HG02763 (cell line): ENCODE measurements around the gene CDK5RAP1.

Experiments used
- ATAC-seq: cut with Tn5 transposase; IDR thresholded peaks from one replicate; pipeline ENCODE4 v1.9.1; 2021; ENCODE audit warnings: mild to moderate bottlenecking, moderate library complexity; ENCODE audit not compliant: unreplicated experiment

CDK5RAP1 gene

DNA sequence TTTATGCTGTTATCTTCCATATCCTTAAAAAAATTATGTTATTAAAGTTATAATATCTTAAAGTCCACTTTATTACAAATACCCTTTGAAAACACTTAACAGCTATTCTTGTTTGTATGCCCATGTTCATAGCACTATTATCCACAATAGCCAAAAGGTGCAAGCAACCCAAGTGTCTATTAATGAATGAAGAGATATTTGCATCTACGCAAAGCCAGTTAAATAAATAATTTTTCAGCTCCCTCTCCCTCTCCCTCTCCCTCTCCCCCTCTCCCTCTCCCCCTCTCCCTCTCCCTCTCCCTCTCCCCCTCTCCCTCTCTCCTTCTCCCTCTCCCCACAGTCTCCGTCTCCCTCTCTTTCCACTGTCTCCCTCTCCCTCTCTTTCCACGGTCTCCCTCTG lies 13.1 kb downstream of the CDK5RAP1 start:
- ATAC-seq: no peak

DNA sequence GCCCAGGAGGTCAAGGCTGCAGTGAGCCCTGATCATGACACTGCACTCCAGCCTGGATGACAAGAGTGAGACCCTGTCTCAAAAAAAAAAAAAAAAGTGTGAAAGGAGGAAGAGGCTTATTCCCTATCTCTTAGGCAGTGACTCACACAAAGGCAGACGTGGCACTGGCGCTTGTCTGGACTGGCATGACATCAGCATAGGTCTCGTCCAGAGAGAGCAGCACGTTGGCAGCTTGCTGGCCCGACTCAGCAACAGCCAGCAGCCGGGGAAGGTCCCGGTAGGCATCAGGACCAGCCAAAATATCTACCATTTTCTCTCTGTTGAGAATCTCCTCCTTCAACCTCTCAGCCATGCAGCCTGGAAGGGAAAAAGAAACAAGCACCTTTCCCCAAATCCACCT lies 14.1 kb downstream of the CDK5RAP1 start:
- ATAC-seq: no peak

- no peak for ATAC-seq
Observed at GRCh38 chr20:33386673-33387072, 14.6 kb downstream of the CDK5RAP1 start.

DNA sequence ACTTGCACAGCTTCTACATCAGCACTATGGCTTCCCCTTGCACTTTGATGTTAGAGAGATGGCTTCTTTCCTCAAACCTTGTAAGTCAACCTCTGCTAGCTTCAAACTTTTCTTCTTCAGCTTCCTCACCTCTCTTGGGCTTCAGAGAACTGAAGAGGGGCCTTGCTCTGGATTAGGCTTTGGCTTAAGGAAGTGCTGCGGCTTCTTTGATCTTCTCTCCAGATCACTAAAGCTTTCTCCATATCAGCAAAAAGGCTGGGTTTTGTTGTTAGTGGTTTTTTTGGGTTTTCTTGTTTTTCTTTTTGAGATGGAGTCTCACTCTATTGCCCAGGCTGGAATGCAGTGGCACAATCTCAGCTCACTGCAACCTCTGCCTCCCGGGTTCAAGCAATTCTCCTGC lies 24.0 kb downstream of the CDK5RAP1 start:
- no peak for ATAC-seq

DNA sequence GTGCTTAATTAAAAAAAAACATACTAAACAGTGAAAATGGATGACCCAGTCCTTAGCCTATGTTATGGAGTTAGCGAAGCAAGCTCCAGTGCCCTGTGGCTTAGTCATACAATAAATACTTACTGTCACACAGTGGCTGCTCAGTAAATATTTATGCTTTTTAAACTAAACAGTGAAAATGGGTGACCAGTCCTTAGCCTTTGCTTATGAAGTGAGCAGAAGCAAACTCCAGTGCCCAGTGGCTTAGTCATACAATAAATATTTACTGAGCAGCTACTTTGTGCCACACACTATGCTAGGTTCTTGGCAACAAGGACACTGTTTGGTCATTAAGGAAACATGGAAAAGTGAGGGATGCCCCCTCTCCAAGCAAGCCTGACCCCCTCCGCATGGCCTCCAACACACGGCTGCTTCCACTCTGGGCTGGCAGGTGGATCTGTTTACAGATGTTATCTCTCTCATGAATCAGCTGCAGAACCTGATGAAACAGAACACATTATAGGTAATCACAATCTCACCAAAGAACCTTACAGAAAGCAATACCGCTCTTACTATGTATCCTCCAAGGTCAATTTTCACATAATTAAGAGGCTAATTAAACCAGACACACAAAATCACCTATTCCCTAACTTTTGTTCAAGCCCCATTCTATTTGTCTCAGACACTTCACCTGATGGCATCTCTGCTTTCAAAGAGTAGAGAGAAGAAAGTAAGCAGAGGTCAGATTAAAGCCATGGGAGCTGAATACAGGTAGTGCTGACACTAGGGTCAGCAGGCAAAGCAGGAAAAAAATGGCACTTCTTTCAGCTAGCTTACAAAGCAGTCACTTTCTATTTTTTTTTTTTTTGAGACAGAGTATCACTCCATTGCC lies 27.3 kb downstream of the CDK5RAP1 start:
- ATAC-seq: no peak

GRCh38 chr20:33372993-33373441 lies 28.3 kb downstream of the CDK5RAP1 start:
- no peak for ATAC-seq

DNA sequence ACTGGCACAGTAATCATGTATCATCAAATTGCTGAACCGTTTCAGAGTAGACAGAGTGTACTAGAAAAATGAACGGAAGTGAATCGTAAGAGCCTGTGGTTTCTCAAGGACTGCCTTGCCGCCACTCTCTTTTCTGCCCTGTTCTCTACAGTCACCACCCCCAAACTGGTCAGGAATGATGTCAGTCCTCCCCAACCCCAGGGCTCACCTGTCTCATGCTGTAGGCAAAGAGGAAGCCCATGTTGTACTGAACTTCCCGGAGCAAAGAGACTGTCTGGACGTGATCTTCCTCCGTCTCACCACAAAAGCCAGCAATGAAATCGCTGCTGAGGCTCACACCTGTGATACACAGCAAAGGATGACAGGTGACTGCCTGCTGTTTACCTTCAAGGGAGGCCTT lies 31.0 kb downstream of the CDK5RAP1 start:
- ATAC-seq: no peak

GRCh38 chr20:33362898-33363297 lies 38.4 kb downstream of the CDK5RAP1 start:
- ATAC-seq: no peak

DNA sequence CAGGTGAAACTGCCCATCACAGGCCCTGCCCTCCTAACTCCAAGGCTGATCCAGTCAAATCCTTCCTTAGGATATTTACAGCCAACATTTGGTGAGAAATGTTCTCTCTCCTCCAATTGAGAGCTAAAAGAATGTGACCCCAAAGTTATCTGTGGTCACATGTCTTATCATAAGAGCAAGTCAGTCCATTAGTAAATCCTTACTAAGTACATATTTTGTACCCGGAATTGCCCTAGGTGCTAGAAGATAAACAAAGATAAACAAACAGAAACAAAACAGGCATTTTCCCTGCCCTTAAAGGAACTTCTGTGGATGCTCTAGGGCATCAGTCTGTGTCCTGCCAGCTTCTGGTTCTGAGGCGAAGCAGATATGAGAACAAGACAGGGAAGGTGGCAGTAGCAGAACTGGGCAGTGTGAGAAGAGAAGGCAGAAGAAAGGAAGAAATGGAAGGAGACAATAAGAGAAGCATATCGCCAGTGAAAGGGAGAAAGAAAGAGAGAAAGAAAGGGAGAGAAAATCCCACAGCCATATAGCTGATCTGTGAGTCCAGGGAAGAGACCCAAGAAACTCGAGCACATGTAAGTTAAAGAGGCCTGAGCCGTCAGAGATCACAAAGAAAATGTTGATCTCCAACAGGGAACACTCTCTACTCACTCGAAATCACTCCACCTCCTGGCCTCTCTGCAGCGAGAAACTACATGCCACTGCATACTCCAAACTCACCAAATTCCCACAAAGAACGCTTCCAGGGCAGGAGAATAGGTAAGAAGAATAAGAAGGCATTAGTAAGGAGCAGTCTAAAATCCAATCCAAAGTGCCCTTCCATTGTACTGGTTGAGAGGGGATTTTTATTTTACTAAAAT lies 41.7 kb downstream of the CDK5RAP1 start:
- ATAC-seq: no peak

DNA sequence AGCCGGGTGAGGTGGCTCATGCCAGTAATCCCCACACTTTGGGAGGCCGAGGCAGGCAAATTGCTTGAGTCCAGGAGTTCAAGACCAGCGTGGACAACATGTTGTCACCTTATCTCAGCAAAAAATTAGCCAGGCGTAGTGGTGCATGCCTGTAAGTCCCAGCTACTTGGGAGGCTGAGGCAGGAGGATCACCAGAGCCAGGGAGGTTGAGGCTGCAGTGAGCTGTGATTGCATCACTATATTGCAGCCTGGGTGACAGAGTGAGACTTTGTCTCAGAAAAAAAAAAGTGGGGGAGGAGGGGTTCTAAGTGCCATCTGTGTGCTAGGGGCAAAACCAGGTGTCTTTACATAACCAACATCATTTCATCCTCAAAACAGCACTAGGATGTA lies 48.3 kb downstream of the CDK5RAP1 start:
- ATAC-seq: no peak

DNA sequence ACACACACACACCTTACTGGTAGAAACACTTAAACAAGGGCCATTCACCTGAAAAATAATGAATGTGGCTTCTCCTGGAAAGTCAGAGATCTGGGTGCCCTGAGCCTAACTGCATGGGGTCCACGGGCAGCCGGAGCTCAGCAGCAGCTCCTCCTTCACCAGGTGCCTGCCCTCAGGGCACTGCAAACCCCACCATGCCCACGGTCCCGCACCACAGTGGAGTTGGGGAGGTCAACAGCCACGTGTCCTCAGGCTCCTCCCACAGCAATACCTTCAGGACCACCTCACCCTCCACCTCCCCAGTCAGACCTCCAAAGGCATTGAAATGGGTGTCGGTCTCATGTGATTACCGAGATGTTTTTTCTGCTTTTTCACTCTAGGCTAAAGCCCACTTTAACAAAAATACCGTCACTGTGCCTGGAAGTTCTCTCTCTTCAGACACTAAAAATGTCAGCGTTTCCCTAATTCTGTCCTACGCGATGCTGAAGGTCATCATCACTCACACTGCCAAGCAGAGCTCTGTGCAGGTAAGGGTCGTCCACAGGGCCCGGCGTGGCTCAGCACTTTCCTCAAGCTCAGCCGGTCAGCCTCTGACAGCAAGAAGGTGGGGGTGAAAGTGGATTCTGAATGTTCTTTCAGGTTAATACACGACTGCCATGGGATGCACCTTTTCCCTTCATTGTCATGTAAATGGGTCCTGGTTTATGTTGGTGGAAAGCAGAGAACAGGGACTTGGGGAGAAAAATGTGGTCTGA lies 48.9 kb downstream of the CDK5RAP1 start:
- no peak for ATAC-seq

DNA sequence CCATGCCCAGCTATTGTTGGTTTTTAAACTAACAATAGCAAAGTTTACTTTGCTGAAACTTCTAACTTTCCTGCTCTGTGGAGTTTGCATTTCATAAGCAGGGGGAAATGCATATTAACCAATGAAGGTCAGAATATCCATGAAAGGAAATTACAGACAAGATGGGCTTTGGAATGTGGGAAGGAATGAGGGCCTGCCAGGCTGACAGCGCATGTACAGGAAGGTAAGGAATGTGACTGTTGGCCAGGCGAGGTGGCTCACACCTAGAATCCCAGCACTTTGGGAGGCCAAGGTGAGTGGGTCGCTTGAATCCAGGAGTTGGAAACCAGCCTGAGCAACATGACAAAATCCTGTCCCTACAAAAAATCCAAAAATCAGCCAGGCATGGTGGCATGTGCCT lies 49.6 kb downstream of the CDK5RAP1 start:
- no peak for ATAC-seq

DNA sequence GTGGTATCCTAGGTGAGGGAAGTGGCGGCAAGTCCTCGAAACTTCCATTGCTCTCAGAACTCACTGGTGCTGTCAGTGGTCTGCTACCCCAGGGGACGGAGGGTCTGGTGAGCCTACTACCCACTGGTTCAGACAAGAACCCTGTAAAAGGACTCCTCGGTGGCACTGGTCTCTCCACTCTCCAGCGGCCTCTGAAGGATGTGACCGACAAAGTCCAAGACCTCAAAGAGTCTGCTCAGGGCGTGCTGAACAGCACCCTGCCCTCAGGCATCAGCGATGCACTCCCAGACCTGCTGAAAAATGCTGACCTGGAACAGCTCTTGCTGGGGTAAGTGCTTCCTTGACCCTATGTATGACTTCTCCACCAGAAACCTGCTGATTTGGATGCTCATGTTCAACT lies 51.8 kb downstream of the CDK5RAP1 start:
- no peak for ATAC-seq

- no peak for ATAC-seq
Observed at GRCh38 chr20:33348136-33348937, 53.0 kb downstream of the CDK5RAP1 start.

- no peak for ATAC-seq
Observed at GRCh38 chr20:33345342-33345741, 56.0 kb downstream of the CDK5RAP1 start.

DNA sequence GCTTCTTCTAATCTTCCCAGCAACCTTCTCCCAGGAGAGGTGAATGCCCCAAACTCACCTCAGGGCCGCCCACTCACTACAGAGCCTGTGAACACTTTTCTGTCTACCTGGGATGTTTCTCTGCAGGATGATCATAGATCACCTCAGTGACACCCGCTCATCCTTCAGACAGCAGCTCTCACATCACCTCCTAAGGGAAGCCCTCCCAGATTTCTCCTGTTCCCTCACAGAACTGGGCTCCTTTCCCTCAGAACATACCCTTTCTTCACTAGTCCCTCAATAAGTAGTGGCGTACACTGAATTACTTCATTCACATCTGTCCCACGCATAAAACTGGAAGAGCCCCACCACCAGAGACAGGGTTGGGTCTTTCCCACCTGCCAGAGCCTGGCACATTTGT lies 57.8 kb downstream of the CDK5RAP1 start:
- no peak for ATAC-seq

- ATAC-seq: no peak
Observed at GRCh38 chr20:33339515-33340058, 61.7 kb downstream of the CDK5RAP1 start.

DNA sequence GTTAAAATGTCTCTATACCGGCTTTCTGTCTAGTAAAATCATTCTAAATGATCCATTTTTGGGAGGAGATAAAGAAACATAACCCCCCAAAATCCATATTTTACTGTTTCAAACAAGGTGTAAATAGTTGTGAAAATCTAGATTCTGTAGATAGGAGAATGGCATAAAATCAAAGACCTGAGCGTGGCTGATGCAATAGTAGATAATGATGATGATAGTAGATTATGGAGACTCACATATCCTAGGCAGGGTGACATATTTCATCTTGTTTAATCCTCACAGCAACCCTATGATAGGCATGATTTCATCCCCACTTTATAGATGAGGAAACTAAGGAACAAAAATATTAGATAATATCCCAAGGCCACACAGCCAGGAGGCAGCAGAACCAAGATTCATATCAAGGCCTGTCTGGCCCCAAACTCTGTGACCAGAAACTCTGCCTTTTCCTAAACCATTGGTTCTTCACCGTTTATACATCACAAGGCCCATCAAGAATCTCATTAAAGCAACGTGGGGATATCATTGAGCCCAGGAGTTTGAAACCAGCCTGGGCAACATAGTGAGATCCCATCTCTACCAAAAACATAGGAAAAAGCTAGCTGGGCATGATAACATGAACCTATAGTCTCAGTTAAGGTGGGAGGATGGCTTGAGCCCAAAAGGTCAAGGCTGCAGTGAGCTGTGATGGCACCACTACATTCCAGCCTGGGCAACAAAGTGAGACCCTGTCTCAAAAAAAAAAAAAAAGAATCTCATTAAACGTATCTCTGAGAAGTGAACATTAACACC lies 62.7 kb downstream of the CDK5RAP1 start:
- ATAC-seq: no peak

DNA sequence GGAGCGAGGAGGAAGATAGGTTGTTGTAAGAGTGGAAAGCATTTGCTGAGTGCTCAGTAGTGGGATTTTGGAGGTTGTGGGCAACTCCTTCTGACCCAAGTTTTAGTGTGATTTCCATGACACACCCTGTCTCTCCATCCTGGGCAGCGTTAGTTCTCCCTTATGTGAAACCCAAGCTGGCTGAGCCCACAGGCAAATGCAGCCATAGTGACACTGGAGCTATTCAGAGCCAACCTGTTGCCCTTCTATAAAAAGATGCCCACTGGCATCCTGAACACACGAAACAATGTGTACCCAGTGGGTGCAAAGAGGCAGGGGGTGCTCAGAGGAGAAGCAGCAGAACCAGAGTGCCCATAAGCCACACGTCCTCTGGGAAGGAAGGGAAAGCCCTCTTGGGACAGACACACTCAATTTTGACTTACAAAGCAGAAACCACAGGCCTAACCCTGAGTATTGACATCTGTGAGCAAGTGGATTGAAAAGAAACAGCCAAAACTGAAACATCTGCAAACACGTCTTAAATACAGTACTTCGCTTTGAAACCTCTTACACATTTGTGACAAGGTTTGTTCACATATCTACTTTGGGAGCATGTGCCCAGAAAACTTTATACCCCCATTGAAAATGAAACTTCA lies 63.7 kb downstream of the CDK5RAP1 start:
- no peak for ATAC-seq
